ENCODE results near the gene CNDP2. TPM values are rescaled to one million over a fixed set of nuclear protein-coding genes. Genes with fewer than 3 reads are reported as not detected.

CNDP2 gene
- total and polyA plus RNA-seq, 2 experiments from 2014 or later: 95.7 to 135 TPM

GRCh38 chr18:74514860-74515495, 18.8 kb downstream of the CNDP2 start:
- no peak for DNase-seq (ENCODE audit: low spot score)
- WGBS (ENCODE audit: low lambda C conversion rate, missing lambda C conversion rate): 95% methylated on average over 18 of the region's 18 CpGs
- Histone ChIP-seq H3K79me2 (peaks cover 10% of the 10 kb centered on the region), H3K27ac (no peak overlapping the region), H3K9me3 (ENCODE audit: low read depth) (no peaks in the 10 kb centered on the region), H4K20me1 (ENCODE audit: insufficient read depth, poor library complexity, severe bottlenecking) (no peaks in the 10 kb centered on the region), H3K4me3 (no peak overlapping the region), H3K9me2 (replicated peaks; ENCODE audit: insufficient read depth) (no peaks in the 10 kb centered on the region), H3K27me3 (no peaks in the 10 kb centered on the region), H3K4me1 (ENCODE audit: insufficient read depth) (peaks cover 5% of the 10 kb centered on the region), H3K36me3 (replicated peaks; ENCODE audit: insufficient read depth, low read depth) (no peaks in the 10 kb centered on the region), H3K4me2 (no peak overlapping the region), H2AFZ (no peak overlapping the region)
- TF ChIP-seq EZH2phosphoT487 (IDR thresholded peaks at IDR 0.05; ENCODE audit: low read depth, severe bottlenecking, unreplicated experiment): no peak
- TF ChIP-seq EZH2 (IDR thresholded peaks at IDR 0.05; ENCODE audit: borderline replicate concordance): no peak

DNA sequence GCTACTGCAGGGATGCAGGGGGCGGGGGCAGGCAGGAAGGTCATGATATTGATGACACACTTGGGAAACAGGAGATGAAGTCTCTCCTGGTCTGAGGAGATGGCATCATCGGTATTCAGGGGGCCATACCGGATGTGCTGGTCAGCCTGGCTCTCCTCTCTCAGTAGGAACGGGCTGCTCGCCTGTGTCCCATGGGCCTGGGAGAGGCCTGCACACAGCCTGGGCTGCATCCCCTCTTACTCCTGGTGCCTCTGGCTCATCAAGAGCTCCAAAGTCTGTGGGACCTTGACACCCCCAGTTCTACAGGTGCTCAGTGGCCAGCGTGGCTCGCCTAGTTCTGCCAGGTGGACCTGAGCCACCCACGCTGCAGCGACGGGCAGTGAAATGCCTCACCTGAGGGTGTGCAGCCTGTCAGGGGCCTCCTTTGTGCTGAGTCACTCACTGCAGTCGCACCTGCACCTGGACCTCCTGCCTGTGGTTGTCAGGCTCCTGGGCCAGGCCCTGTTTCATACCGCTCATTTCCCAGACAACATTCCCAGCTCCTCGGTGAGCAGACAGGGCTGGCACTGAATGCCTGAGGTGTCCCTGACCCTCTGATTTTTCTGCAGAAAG, 19.6 kb downstream of the CNDP2 start:
- WGBS (ENCODE audit: low lambda C conversion rate, missing lambda C conversion rate): 93% methylated on average over 13 of the region's 13 CpGs
- Histone ChIP-seq H3K9me2 (replicated peaks; ENCODE audit: insufficient read depth) (no peaks in the 10 kb centered on the region), H3K4me3 (no peak overlapping the region), H4K20me1 (ENCODE audit: insufficient read depth, poor library complexity, severe bottlenecking) (no peaks in the 10 kb centered on the region), H3K4me1 (ENCODE audit: insufficient read depth) (peaks cover 5% of the 10 kb centered on the region), H3K27me3 (no peaks in the 10 kb centered on the region), H3K9me3 (ENCODE audit: low read depth) (no peaks in the 10 kb centered on the region), H2AFZ (no peak overlapping the region), H3K27ac (no peak overlapping the region), H3K4me2 (no peak overlapping the region), H3K36me3 (replicated peaks; ENCODE audit: insufficient read depth, low read depth) (no peaks in the 10 kb centered on the region), H3K79me2 (peaks cover 7% of the 10 kb centered on the region)
- TF ChIP-seq EZH2 (IDR thresholded peaks at IDR 0.05; ENCODE audit: borderline replicate concordance) (no peak), CTCF (IDR thresholded peaks at IDR 0.05; ENCODE audit: poor library complexity) (no peak), EZH2phosphoT487 (IDR thresholded peaks at IDR 0.05; ENCODE audit: low read depth, severe bottlenecking, unreplicated experiment) (no peak)
- no peak for DNase-seq (ENCODE audit: low spot score)

GRCh38 chr18:74516271-74517235, 20.4 kb downstream of the CNDP2 start:
- Histone ChIP-seq H3K27ac (peak overlapping the region; percentile 50), H3K9me3 (ENCODE audit: low read depth) (no peaks in the 10 kb centered on the region), H3K4me2 (no peak overlapping the region), H3K36me3 (replicated peaks; ENCODE audit: insufficient read depth, low read depth) (no peaks in the 10 kb centered on the region), H3K79me2 (peaks cover 7% of the 10 kb centered on the region), H3K4me1 (ENCODE audit: insufficient read depth) (peaks cover 5% of the 10 kb centered on the region), H2AFZ (no peak overlapping the region), H3K27me3 (no peaks in the 10 kb centered on the region), H3K4me3 (no peak overlapping the region), H4K20me1 (ENCODE audit: insufficient read depth, poor library complexity, severe bottlenecking) (no peaks in the 10 kb centered on the region), H3K9me2 (replicated peaks; ENCODE audit: insufficient read depth) (no peaks in the 10 kb centered on the region)
- 97% methylated on average over 35 of the region's 35 CpGs for WGBS (ENCODE audit: low lambda C conversion rate, missing lambda C conversion rate)
- TF ChIP-seq EZH2 (IDR thresholded peaks at IDR 0.05; ENCODE audit: borderline replicate concordance): no peak
- no peak for TF ChIP-seq CTCF (IDR thresholded peaks at IDR 0.05; ENCODE audit: poor library complexity)
- no peak for TF ChIP-seq EZH2phosphoT487 (IDR thresholded peaks at IDR 0.05; ENCODE audit: low read depth, severe bottlenecking, unreplicated experiment)
- no peak for DNase-seq (ENCODE audit: low spot score)

All from hepatocyte (in vitro differentiated cells).